Esophagus squamous epithelium (tissue), 5 donors: ENCODE measurements around the gene ZSCAN4. TPM values are rescaled to one million over a fixed set of nuclear protein-coding genes. Genes with fewer than 3 reads are reported as not detected.

Experiments used
- DNase-seq: peaks from one replicate; lab custom pipeline; 2025; lab: John Stamatoyannopoulos, UW
- H3K27ac ChIP-seq, 4 donors: fragments of 200-600 bp; sonication (generic); one replicate each; pipeline ENCODE4 v1.5.1; 2016 to 2019; ENCODE audit warnings: mild to moderate bottlenecking in 1 of 4
- H3K27me3 ChIP-seq, 4 donors: fragments of 200-600 bp; sonication (generic); 1 replicate in 3 of 4; 2 replicates in 1 of 4; pipeline versions ENCODE4 v1.5.1 to v1.6.0; 2017 to 2021; ENCODE audit warnings: antibody characterized with exemption in 1 of 4
- H3K36me3 ChIP-seq, 3 donors: fragments of 200-600 bp; sonication (generic); one replicate each; pipeline ENCODE4 v1.5.1; 2016 to 2019
- H3K4me1 ChIP-seq, 3 donors: fragments of 200-600 bp; sonication (generic); one replicate each; pipeline ENCODE4 v1.5.1; 2017 to 2019
- H3K4me3 ChIP-seq, 4 donors: fragments of 200-600 bp; sonication (generic); 1 replicate in 3 of 4; 2 replicates in 1 of 4; pipeline ENCODE4 v1.5.1; 2016 to 2019; ENCODE audit warnings: mild to moderate bottlenecking in 2 of 4, moderate library complexity in 1 of 4
- H3K9me3 ChIP-seq, 3 donors: fragments of 200-600 bp; sonication (generic); one replicate each; pipeline ENCODE4 v1.5.1; 2016 to 2019
- POLR2A ChIP-seq, 4 donors: fragments of 450-650 bp; IDR thresholded peaks; one replicate each; pipeline ENCODE4 v1.6.1; 2017; ENCODE audit warnings: antibody characterized with exemption in 4 of 4, mild to moderate bottlenecking in 4 of 4, moderate library complexity in 3 of 4
- WGBS, 2 donors: methylation state at CpG; one replicate each; pipeline ENCODE4 v1.1.5; 2018; 5-methylcytosine and 5-hydroxymethylcytosine counted together
- intact Hi-C: fragments of 100-400 bp; cut with DNase I; formaldehyde crosslinking; loops from one replicate; pipeline ENCODE4 v1.15.0; 2022
- total RNA-seq, 4 donors: library from RNA; depleted of rRNA; stranded (reverse); fragments of >200 nt; gene quantifications; one replicate each; pipeline ENCODE4 v1.1.0, GENCODE V29; 2016
- TF ChIP-seq, protein P1 (sequence below), 6 experiments: fragments of 450-650 bp in 4 of 6; fragments of 200-600 bp in 2 of 6; sonication (generic) in 2 of 6; IDR thresholded peaks; one replicate each; pipeline ENCODE4 v1.5.1; 2016 to 2019; ENCODE audit warnings: antibody characterized with exemption in 6 of 6, mild to moderate bottlenecking in 4 of 6, moderate library complexity in 4 of 6
- donor health status: DM: yes; HTN: yes; CAD: no.

ZSCAN4 gene
- total RNA-seq, 4 donors from 2014 or later, result not detected

DNA sequence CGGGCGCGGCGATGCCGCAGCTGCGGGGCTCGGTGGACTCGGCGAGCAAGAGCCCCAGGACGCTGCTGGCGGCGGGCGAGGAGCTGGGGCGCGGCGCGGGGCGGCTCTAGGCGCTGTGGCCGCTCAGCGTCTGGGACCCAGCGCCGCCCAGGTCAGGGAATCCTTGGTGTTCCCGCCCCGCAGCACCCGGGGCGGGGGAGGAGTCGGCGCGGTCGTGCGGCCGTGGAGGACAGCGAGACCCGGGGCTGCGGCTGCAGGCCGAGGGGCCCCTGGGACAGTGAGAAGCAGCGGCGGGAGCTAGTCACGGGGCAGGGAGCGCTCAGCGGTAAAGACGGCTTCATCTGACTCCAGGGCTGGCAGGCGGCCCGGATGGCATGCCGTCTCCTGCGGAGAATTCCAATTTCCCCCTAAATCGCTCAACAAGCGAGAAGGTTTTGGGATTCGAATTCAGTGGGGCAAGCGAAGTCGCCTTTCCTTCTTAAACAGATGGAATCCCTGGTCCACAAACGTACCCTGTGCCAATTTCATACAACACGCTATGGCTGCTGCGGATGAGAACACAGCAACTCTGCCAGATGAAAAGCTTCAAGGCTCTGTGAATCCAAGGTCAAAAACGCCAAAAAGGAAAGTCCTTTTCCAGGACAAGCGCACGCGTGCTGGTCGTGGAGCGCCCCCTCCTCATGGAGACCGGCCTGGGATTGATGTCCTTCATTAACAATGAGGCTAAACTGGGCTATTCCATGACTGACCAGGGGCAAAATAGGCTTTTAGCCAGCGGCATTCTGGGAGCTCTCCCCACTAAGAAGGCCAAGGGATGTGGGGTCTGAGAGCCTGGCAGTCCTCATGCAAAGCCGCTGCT lies 4.2 kb upstream of the ZSCAN4 start:
- Histone ChIP-seq H3K9me3 (no peaks in the 10 kb centered on the region), H3K36me3 (no peaks in the 10 kb centered on the region), H3K4me3 (peak overlapping the region; percentile 40 to 77 (median 50)), H3K27ac (peak overlapping the region; percentile 28 to 80 (median 67)), H3K4me1 (peaks cover 0 to 23% (median 8%) of the 10 kb centered on the region in 3 donors), H3K27me3 (peaks cover 0 to 40% (median 0%) of the 10 kb centered on the region in 4 donors)
- DNase-seq, result no peak
- no peak for TF ChIP-seq POLR2A (IDR thresholded peaks at IDR 0.05)
- TF ChIP-seq, protein P1, sequence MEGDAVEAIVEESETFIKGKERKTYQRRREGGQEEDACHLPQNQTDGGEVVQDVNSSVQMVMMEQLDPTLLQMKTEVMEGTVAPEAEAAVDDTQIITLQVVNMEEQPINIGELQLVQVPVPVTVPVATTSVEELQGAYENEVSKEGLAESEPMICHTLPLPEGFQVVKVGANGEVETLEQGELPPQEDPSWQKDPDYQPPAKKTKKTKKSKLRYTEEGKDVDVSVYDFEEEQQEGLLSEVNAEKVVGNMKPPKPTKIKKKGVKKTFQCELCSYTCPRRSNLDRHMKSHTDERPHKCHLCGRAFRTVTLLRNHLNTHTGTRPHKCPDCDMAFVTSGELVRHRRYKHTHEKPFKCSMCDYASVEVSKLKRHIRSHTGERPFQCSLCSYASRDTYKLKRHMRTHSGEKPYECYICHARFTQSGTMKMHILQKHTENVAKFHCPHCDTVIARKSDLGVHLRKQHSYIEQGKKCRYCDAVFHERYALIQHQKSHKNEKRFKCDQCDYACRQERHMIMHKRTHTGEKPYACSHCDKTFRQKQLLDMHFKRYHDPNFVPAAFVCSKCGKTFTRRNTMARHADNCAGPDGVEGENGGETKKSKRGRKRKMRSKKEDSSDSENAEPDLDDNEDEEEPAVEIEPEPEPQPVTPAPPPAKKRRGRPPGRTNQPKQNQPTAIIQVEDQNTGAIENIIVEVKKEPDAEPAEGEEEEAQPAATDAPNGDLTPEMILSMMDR (IDR thresholded peaks at IDR 0.05), result no peak
- WGBS, 2 donors, result 3 to 4% methylated on average over 30 to 37 of the region's 64 CpGs
- intact Hi-C loops, result no loop called here

DNA sequence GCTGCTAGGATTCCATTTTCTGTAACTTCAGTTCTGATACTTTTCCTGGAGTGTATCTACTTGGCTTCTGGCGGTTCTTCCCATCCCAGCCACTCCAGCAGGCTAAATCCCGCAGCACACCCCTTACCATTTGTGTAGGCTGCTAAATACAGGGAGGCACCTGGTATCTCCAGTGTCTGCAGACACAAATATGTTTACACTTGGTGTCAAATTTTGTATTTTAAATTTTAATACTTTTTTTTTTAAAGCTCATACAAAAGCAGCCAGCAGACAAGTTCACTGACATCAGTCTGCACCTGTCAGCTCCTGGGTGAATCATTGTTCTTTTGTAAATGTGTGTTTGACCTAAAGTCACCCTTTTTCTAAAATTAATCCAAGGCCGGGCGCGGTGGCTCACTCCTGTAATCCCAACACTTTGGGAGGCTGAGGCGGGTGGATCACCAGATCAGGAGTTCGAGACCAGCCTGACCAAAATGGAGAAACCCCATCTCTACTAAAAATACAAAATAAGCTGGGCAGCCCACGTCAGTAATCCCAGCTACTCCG lies 3.4 kb upstream of the ZSCAN4 start:
- DNase-seq, result no peak
- peaks cover 0 to 23% (median 8%) of the 10 kb centered on the region in 3 donors for H3K4me1 ChIP-seq
- no peak overlapping the region for H3K27ac ChIP-seq
- H3K27me3 ChIP-seq, result peaks cover 0 to 33% (median 0%) of the 10 kb centered on the region in 4 donors
- intact Hi-C loops, result no loop called here
- H3K4me3 ChIP-seq, result peak overlapping the region in 2 of 4 donors; percentile 42 to 59
- H3K9me3 ChIP-seq, result no peaks in the 10 kb centered on the region
- WGBS, 2 donors, result 57 to 59% methylated on average over 8 of the region's 9 CpGs
- H3K36me3 ChIP-seq, result no peaks in the 10 kb centered on the region
- no peak for TF ChIP-seq POLR2A (IDR thresholded peaks at IDR 0.05)
- TF ChIP-seq, protein P1 (IDR thresholded peaks at IDR 0.05), result no peak

DNA sequence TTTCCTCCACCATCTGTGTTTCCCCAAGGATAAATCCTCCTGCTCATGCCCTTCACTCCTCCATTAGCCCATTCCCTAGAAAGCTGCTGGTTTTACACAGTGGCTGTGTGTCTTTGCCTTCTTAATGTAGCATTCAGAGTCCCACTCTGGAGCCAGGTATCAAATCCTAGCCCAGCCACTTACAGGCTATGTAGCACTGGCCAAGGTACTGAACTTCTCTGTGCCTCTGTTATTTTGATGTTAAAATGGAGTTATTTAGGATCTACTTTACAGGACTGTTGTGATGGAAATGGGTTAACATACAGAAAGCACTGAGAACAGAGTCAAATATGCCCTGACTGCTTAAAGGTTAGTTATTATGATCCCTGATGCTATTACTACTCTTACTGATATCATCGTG lies 1.5 kb upstream of the ZSCAN4 start:
- 67 to 92% methylated on average over 1 of the region's 1 CpG for WGBS, 2 donors
- TF ChIP-seq, protein P1 (IDR thresholded peaks at IDR 0.05), result no peak
- TF ChIP-seq POLR2A (IDR thresholded peaks at IDR 0.05), result no peak
- DNase-seq, result no peak
- Histone ChIP-seq H3K9me3 (no peaks in the 10 kb centered on the region), H3K27me3 (peaks cover 0 to 29% (median 0%) of the 10 kb centered on the region in 4 donors), H3K27ac (no peak overlapping the region), H3K4me3 (no peak overlapping the region), H3K4me1 (peaks cover 0 to 23% (median 8%) of the 10 kb centered on the region in 3 donors), H3K36me3 (no peaks in the 10 kb centered on the region)
- intact Hi-C loops, result no loop called here

DNA sequence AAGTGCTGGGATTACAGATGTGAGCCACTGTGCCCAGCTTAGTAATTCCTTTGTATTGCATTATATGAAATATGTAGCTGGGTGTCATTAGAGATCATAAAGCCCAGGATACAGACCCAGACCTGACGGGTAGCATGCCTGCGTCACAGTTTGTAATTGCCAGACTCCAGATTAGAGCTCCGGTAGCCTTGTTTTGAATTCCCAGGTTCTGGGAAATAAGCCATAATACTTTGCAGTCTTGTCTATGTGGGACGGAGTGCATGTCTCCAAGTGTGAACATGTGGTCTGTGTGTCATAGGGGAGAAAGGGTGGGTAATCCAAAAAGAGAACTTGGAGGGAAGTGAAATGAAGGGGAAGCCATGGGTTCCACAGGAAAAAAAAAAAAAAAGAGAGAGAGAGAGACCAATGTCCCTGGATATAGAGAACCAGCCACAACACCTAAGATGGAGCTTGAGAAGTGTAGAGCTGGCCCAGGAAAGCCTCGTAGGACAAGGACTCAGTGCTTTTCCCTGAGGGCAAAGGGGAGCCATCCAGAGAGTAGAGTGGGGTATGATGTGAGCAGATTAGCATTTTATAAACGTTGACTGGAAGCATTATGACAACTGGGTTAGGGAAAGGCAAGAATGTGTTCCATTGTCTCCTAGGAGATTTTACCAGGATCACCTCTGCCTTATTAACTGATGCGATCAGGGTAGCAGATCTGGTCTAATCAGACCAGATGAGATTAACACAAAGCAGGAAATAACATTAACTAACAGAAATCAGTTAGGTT lies 2.6 kb downstream of the ZSCAN4 start:
- 55 to 61% methylated on average over 7 of the region's 7 CpGs for WGBS, 2 donors
- Histone ChIP-seq H3K36me3 (no peaks in the 10 kb centered on the region), H3K27ac (no peak overlapping the region), H3K4me1 (no peaks in the 10 kb centered on the region), H3K9me3 (peaks cover 0 to 5% (median 0%) of the 10 kb centered on the region in 3 donors), H3K27me3 (peaks cover 0 to 6% (median 0%) of the 10 kb centered on the region in 4 donors), H3K4me3 (no peak overlapping the region)
- DNase-seq, result no peak
- TF ChIP-seq, protein P1 (IDR thresholded peaks at IDR 0.05), result no peak
- TF ChIP-seq POLR2A (IDR thresholded peaks at IDR 0.05), result no peak
- intact Hi-C loops, result no loop called here
